Progenitor cell of endocrine pancreas (in vitro differentiated cells): ENCODE measurements around the gene SPATA31C1. TPM values are rescaled to one million over a fixed set of nuclear protein-coding genes. Genes with fewer than 3 reads are reported as not detected.

Experiments
- DNase-seq: peaks from one replicate; pipeline ENCODE4 v3.0.0; 2021; ENCODE audit warnings: low spot score; ENCODE audit not compliant: unreplicated experiment
- H3K27ac Mint-ChIP-seq: 2 replicates; pipeline ENCODE4 v1.8.0; 2021; ENCODE audit warnings: mild to moderate bottlenecking, moderate library complexity, mixed read lengths
- H3K27me3 Mint-ChIP-seq: 2 replicates; pipeline ENCODE4 v1.8.0; 2021; ENCODE audit warnings: mixed read lengths
- H3K36me3 Mint-ChIP-seq: 2 replicates; pipeline ENCODE4 v1.8.0; 2022; ENCODE audit warnings: mixed read lengths; ENCODE audit not compliant: insufficient read depth
- H3K4me1 Mint-ChIP-seq: 2 replicates; pipeline ENCODE4 v1.8.0; 2021; ENCODE audit warnings: low read depth, mixed read lengths
- H3K4me3 Mint-ChIP-seq: 2 replicates; pipeline ENCODE4 v1.8.0; 2021; ENCODE audit warnings: low read depth, mild to moderate bottlenecking, moderate library complexity, mixed read lengths
- H3K9me3 Mint-ChIP-seq: 2 replicates; pipeline ENCODE4 v1.8.0; 2021; ENCODE audit warnings: low read depth, mixed read lengths
- total RNA-seq: library from RNA; stranded (reverse); gene quantifications from 2 replicates; pipeline ENCODE4 v1.2.1, GENCODE V29; 2021
- TF ChIP-seq, protein P1 (sequence below): fragments of 200-600 bp; sonication (generic); IDR thresholded peaks from one replicate; pipeline ENCODE4 v1.5.0; 2021; ENCODE audit warnings: antibody characterized with exemption, mild to moderate bottlenecking; ENCODE audit not compliant: unreplicated experiment

SPATA31C1 gene
- total RNA-seq, 1 donor from 2014 or later, result not detected

DNA sequence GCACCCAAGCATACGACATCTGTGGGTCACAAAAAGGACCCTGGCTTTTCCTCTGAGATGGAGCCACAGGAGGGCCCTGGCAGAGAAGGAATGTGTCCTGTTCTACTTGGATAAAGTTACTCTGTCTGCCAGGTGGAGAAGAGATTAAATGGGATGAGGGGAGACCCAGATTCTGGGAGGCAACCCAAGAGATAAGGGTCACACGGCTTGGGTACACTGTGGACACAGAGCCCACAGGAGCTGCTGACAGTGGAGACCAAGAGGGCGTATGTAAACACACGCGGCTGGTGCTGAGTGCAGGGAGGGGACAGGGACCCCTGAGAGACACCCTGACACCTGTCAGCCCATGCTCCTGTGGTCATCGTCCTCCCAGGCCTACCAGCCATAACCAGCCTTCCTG, 50.4 kb downstream of the SPATA31C1 start:
- peaks cover 6% of the 10 kb centered on the region for H3K4me1 Mint-ChIP-seq
- TF ChIP-seq, protein P1, sequence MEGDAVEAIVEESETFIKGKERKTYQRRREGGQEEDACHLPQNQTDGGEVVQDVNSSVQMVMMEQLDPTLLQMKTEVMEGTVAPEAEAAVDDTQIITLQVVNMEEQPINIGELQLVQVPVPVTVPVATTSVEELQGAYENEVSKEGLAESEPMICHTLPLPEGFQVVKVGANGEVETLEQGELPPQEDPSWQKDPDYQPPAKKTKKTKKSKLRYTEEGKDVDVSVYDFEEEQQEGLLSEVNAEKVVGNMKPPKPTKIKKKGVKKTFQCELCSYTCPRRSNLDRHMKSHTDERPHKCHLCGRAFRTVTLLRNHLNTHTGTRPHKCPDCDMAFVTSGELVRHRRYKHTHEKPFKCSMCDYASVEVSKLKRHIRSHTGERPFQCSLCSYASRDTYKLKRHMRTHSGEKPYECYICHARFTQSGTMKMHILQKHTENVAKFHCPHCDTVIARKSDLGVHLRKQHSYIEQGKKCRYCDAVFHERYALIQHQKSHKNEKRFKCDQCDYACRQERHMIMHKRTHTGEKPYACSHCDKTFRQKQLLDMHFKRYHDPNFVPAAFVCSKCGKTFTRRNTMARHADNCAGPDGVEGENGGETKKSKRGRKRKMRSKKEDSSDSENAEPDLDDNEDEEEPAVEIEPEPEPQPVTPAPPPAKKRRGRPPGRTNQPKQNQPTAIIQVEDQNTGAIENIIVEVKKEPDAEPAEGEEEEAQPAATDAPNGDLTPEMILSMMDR, result no peak
- no peak overlapping the region for H3K27ac Mint-ChIP-seq
- H3K4me3 Mint-ChIP-seq, result no peak overlapping the region
- H3K27me3 Mint-ChIP-seq, result no peaks in the 10 kb centered on the region
- H3K36me3 Mint-ChIP-seq, result peaks cover 13% of the 10 kb centered on the region
- H3K9me3 Mint-ChIP-seq, result no peaks in the 10 kb centered on the region
- DNase-seq, result no peak

DNA sequence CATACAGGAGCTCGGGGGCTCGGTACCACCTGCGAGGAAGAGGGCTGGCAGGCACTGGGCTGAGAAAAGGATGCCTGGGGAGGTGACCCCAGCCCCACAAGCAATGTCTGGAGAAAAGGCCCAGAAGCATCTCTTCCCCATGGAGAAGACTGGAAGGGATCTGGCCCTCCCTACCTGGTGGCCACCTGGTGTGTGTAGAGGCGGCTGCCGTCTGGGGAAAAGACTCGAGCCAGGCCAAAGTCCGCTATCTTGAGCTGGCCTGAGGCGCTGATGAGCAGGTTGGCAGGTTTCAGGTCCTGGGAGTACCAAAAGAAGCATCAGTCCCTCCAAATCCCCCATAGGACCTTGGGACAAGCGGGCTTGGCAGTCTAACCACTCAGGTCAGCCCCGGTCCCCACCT, 52.8 kb downstream of the SPATA31C1 start:
- Mint-ChIP-seq H3K4me1 (peaks cover 13% of the 10 kb centered on the region), H3K27ac (no peak overlapping the region), H3K27me3 (no peaks in the 10 kb centered on the region), H3K36me3 (peaks cover 11% of the 10 kb centered on the region), H3K4me3 (no peak overlapping the region), H3K9me3 (no peaks in the 10 kb centered on the region)
- no peak for DNase-seq
- TF ChIP-seq, protein P1, result no peak

DNA sequence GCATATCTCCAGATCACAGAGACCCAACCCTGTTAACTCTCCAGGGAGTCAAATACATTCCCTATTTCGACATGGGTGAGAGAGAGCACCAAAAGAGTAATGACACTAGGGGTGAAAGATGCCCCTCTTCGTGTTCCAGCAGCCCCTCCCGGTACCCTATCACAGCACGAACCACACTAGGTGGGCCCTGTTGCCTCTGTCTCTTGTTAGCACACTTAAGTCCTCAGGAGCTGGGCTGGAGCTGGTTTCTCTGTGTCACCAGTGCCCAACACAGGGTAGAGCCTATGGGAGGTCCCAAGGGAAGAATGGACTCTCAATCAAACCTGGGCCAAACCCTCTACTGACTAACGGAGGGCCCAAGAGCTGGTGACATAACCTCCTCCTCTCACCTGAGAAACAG, 55.4 kb downstream of the SPATA31C1 start:
- H3K4me3 Mint-ChIP-seq, result peak overlapping the region; percentile 97
- H3K4me1 Mint-ChIP-seq, result peaks cover 13% of the 10 kb centered on the region
- no peaks in the 10 kb centered on the region for H3K27me3 Mint-ChIP-seq
- TF ChIP-seq, protein P1, result no peak
- H3K9me3 Mint-ChIP-seq, result no peaks in the 10 kb centered on the region
- peaks cover 9% of the 10 kb centered on the region for H3K36me3 Mint-ChIP-seq
- DNase-seq, result no peak
- H3K27ac Mint-ChIP-seq, result peak overlapping the region; percentile 69

Other genes with a start within 250 kb of the SPATA31C1 start
- gene CTSL, start 191.8 kb upstream of the SPATA31C1 start, total RNA-seq, result 38.6 and 47.5 TPM in 2 replicates
- not detected in 2 replicates for gene SPATA31E1, start 35.1 kb upstream of the SPATA31C1 start, total RNA-seq
- gene CDK20, start 56.6 kb downstream of the SPATA31C1 start, total RNA-seq, result 23.9 and 25.2 TPM in 2 replicates
- not detected in 2 replicates for gene SPATA31C2, start 220.5 kb downstream of the SPATA31C1 start, total RNA-seq